Measurements from ENCODE around the gene GCHFR. TPM values are rescaled to one million over a fixed set of nuclear protein-coding genes. Genes with fewer than 3 reads are reported as not detected.

GCHFR gene
- total RNA-seq, 1 experiment from 2014 or later = 0.82 TPM

- in situ Hi-C loops (cut with HindIII; ENCODE audit: low pct_unique_long_range_greater_than_20kb, low sequenced_read_pairs) = no loop called here
- DNase-seq (ENCODE audit: low read depth, low spot score) = no peak
Measured at GRCh38 chr15:40749151-40749630, 14.7 kb upstream of the GCHFR start.

DNA sequence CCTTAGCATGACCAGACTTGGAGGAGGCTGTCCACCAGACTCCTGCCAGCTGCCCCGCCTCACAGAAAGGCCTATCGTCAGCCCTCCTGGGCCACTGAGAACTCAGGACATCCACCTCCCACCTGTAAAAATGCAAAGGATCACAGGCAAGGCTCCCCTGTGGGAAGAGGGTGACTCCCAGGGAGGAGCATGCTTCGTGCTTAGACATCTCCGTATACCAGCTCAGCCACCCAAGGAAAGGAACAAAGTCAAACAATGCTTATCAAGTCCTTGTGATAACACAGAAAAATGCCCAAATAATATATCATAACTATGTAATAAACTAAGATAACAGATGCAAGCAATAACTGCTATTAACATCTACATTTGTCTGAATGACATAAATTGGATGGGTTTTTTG, 13.0 kb upstream of the GCHFR start:
- in situ Hi-C loops (cut with HindIII; ENCODE audit: low pct_unique_long_range_greater_than_20kb, low sequenced_read_pairs) = no loop called here
- DNase-seq (ENCODE audit: low read depth, low spot score) = no peak

GRCh38 chr15:40751745-40752144, 12.1 kb upstream of the GCHFR start:
- in situ Hi-C loops (cut with HindIII; ENCODE audit: low pct_unique_long_range_greater_than_20kb, low sequenced_read_pairs) = no loop called here

DNA sequence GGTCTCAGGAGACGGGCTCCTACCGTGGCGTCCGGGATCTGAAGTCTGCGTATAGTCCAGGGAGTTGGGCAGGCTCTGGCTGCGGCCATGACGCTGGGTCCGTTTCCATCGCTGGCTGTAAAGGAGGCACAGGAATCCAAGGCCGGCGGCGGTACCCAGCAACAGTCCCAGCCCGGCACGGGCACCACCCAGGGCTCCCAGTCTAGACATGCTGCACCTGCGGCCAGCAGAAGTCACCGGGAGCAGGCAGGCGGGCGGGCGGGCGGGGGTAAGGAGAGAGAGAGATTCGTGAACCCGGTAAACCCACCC, 9.3 kb upstream of the GCHFR start:
- DNase-seq (ENCODE audit: low read depth, low spot score) = peak; percentile 28
- in situ Hi-C loops (cut with HindIII; ENCODE audit: low pct_unique_long_range_greater_than_20kb, low sequenced_read_pairs) = no loop called here

More at GRCh38 chr15:40751745-40752144, 12.1 kb upstream of the GCHFR start:
- no peak for DNase-seq (ENCODE audit: low read depth, low spot score)

GRCh38 chr15:40754883-40755811, 8.7 kb upstream of the GCHFR start, which contains the start of gene RMDN3:
Gene RMDN3, minus strand, starts transcription at chr15:40755254. Its CDS starts 471 bp downstream, at chr15:40754783.
- peak; percentile 90 for DNase-seq (ENCODE audit: low read depth, low spot score)
- in situ Hi-C loops (cut with HindIII; ENCODE audit: low pct_unique_long_range_greater_than_20kb, low sequenced_read_pairs) = no loop called here

- in situ Hi-C loops (cut with HindIII; ENCODE audit: low pct_unique_long_range_greater_than_20kb, low sequenced_read_pairs) = no loop called here
Measured at GRCh38 chr15:40755812-40756208, 8.1 kb upstream of the GCHFR start.

GRCh38 chr15:40756938-40757337, 6.9 kb upstream of the GCHFR start:
- in situ Hi-C loops (cut with HindIII; ENCODE audit: low pct_unique_long_range_greater_than_20kb, low sequenced_read_pairs) = no loop called here

More at GRCh38 chr15:40755812-40756208, 8.1 kb upstream of the GCHFR start:
- no peak for DNase-seq (ENCODE audit: low read depth, low spot score)

DNA sequence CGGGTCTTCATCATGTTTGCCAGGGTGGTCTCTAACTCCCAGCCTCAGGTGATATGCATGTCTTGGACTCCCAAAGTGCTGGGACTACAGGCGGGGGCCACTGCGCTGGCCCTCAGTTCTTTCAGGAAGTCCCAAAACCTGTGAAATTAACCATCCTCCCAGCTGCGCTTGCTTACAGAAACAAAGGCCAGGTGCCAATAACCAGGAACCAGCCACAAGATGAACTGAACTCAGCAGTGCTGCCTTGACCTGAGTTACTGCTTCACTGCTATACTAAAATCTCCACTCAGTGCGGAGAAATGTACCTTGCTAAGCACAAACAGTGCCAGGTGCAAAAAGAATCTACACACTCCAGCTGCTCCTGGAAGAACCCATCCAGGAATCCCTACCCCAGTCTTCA, 3.9 kb upstream of the GCHFR start:
- in situ Hi-C loops (cut with HindIII; ENCODE audit: low pct_unique_long_range_greater_than_20kb, low sequenced_read_pairs) = no loop called here

More at GRCh38 chr15:40756938-40757337, 6.9 kb upstream of the GCHFR start:
- DNase-seq (ENCODE audit: low read depth, low spot score) = no peak

DNA sequence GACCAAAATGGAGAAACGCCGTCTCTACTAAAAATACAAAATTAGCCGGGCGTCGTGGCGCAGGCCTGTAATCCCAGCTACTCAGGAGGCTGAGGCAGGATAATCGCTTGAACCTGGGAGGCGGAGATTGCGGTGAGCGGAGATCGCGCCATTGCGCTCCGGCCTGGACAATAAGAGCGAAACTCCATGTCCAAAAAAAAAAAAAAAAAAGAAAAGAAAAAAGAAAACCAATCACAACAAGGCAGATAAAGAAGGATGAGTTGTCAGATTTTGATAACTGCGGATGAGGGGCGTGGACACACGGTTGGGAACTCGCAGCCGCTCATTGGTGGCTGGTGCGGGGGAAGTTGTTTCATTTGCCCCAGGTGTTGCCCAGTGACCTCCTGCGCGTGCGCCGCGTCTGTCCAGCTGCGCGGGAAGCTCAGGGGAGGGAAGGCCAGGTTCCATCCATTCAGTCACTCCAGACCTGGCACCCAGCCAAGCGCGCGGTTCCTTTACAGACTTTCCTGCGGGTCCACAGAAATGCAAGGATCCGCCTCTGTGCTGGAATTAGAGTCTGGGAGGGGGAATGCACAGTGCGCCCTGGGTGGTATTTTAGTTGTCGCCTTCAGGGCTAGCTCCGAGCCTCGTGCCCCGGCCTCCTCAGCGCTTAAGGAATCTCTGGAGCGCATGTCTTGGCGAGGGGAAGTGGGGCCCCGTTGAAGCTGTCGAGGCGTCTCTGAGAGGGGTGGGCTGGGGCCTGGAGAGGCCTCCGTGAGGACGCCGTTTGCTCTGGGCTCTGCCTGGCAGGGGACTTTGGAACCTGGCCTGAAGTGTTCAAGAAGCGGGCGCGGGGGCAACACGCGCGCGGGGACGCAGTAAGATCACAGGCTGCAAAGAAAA, 708 bp upstream of the GCHFR start:
- DNase-seq (ENCODE audit: low read depth, low spot score) = no peak
- in situ Hi-C loops (cut with HindIII; ENCODE audit: low pct_unique_long_range_greater_than_20kb, low sequenced_read_pairs) = no loop called here

More for the DNA sequence above, 3.9 kb upstream of the GCHFR start:
- DNase-seq (ENCODE audit: low read depth, low spot score) = no peak

- no peak for DNase-seq (ENCODE audit: low read depth, low spot score)
- in situ Hi-C loops (cut with HindIII; ENCODE audit: low pct_unique_long_range_greater_than_20kb, low sequenced_read_pairs) = no loop called here
Measured at GRCh38 chr15:40764629-40765103, 798 bp downstream of the GCHFR start.

GRCh38 chr15:40766194-40766815, 2.4 kb downstream of the GCHFR start:
- in situ Hi-C loops (cut with HindIII; ENCODE audit: low pct_unique_long_range_greater_than_20kb, low sequenced_read_pairs) = no loop called here
- DNase-seq (ENCODE audit: low read depth, low spot score) = no peak

DNA sequence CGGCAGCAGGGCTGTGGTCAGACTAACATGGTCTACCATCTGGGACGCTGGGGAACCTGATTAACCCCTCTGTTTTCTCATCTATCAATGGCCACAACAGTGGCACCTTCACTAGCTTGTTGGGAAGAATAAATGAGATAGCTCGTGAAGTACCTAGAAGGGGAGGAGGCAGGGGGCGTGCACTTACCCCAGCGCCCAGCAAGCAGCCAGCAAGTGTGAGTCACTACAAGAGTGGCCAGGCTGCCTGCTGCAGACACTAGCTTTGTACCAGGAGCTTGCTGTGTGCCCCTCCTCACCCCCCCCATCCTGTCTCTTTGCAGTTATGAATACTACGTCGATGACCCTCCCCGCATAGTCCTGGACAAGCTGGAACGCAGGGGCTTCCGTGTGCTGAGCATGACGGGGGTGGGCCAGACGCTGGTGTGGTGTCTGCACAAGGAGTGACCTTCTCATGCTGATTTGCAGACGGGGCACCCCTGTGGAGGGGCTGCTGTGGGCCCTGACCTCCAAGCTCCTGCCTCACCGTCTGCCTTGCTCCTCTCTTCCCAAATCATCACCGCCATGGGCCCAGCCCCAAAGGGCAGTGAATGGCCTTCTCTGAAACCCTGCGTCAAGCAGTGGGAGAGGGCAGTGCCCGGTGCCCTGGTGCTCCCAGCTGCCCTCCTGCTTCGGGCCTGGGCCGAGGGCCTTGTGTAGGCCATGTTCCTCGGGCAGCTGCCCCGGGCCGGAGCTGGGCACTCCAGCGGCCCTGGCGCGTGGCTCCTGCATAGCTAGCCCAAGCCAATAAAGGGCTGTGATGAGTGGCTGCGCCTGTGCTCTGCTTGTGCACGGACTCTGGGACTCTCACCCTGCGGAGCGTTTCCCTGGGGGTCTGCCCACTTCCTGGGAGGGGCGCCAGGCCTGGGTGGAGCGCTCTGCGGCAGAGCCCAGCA, 3.3 kb downstream of the GCHFR start:
- no peak for DNase-seq (ENCODE audit: low read depth, low spot score)
- in situ Hi-C loops (cut with HindIII; ENCODE audit: low pct_unique_long_range_greater_than_20kb, low sequenced_read_pairs) = no loop called here

DNA sequence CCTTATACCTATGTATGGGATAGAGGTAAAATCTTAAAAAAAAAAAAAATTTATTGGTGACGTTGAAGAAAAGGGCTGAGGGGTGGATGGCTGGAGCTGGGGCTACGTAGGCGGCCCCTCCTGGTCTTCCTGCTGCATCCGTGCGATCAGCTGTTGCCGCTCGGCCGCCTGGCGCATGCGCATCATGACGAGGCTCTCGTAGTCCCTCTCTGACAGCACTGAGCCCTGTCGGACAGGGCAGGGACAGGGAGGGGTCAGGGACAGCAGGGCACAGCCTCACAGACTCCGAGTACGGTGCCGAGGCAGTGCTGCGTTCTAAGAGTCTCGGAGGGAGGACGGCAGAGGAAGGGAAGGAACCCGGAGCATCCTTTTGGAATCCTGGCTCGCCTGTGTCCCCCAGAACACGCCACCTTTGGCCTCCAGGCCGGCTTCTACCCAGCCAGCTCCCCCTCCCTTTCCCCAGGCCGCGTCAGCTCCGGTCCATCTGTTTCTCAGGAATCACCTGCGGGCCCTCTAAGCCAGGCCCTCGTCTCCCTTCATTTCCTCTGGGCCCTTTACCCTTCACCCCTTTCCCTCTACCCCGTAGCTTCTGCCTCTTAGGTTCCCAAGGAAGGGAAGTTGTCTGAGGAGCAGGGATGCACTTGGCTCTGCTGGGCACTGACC, 4.1 kb downstream of the GCHFR start:
- in situ Hi-C loops (cut with HindIII; ENCODE audit: low pct_unique_long_range_greater_than_20kb, low sequenced_read_pairs) = no loop called here
- DNase-seq (ENCODE audit: low read depth, low spot score) = no peak

DNA sequence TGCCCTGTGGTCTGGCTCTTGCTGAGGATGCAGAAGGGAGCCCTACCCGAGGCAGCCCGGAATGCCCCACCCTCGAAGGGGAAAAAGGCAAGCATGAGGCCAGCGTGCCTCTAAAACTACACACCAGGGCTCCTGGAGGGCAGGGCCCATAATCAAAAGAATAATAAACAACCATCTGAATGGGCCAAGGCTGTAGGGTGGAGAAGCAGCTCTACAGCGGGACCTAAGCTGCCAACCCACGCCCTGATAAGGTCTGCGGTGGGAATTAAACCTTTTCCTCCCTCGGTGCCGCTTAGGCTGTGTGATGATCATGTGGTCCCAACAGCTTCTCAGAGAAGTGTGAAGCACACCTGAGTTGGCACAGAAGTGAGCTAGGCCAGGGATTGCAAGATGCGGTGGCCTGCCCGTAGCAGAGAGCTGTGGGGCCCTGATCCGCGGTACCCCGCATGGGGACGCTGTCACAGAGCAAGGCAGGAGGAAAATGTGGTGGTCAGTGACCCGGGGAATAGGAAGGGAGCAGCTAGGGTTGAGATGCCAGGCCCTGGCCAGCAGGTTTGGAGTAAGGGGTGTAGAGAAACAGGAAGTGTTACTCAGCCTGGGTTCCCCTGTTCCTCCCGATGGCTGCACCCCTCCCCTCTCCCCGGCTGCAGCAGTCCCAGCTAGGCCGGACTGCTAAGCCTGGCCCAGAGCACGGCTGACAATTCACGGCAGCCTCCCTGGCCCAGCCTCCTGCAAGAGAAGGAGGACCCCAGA, 4.8 kb downstream of the GCHFR start:
- in situ Hi-C loops (cut with HindIII; ENCODE audit: low pct_unique_long_range_greater_than_20kb, low sequenced_read_pairs) = no loop called here
- no peak for DNase-seq (ENCODE audit: low read depth, low spot score)

DNA sequence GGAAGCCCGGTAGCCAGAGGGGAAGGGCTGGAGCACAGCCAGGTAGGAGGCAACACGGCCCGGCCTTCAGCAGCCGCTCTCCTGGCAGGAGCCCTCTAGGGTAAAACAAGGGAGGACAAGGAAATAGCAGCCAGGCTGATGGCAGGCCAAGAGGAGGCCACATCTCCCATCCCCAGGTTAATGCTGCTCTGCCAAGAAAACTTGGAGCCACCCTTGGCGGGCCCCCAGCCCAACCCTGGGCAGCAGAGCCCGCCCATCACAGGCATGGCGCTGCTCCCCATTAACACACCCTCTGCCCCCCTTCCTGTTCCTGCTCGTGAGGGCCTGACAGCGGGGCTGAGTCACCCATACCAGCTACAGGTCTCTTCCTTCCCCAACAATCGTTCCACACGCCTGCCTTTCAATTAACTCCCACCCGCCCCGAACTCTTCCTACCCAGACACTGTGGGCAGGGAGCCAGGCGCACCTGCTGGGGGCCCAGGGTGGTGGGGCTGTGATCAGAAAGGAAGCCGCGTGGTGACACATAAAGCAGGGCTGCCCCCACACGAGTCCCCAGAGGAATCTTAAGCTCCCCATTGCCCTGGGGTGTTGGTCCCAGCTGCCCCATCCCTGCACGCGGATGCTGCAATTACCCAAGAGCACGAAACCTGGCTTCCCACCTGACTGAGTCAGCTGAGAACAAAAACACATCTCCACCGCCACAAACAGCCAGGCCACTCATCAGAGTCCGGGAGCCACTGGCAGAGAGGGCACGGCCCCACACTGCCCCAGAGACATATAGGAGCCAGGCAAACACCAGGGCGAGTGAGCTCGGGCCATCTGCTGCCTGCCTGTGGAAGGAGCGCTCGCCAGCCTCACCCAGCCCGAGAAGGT, 5.6 kb downstream of the GCHFR start, which contains the start of gene C15orf62:
C15orf62 (plus strand) TSS at position 707 of the 873 bp plus-strand sequence. CDS start 516 bp downstream, outside the sequence.
- DNase-seq (ENCODE audit: low read depth, low spot score) = no peak
- in situ Hi-C loops (cut with HindIII; ENCODE audit: low pct_unique_long_range_greater_than_20kb, low sequenced_read_pairs) = no loop called here

Measured in SK-MEL-5 (cell line).